T follicular helper cell (primary cell): ENCODE measurements around the gene CYB5RL.
"Not testable (repeated sequence)": the region's sequence is repeated elsewhere in the genome, so short reads cannot be mapped to it uniquely, and the experiment has no call there.

Experiments used
- DNase-seq: peaks from one replicate; pipeline ENCODE4 v3.0.0-alpha.2; 2020; ENCODE audit warnings: low read depth

CYB5RL gene

DNA sequence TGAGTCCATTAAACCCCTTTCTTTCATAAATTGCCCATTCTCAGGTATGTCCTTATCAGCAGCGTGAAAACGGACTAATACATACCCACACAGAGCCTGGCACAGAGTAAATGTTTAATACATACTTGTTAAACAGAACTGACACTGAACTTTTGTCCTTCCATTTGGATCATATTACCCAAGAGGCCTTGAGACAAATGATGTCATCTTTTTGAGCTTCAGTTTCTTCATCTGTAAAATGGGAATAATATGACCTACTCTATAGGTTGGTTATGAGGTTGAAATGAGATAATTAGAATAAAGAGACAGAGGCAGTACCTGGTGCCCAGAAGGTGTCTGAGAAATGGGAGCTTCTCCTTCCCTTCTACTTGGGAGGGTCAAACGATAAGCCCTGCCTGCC is 13.8 kb downstream of the CYB5RL start:
- DNase-seq, result no peak

DNA sequence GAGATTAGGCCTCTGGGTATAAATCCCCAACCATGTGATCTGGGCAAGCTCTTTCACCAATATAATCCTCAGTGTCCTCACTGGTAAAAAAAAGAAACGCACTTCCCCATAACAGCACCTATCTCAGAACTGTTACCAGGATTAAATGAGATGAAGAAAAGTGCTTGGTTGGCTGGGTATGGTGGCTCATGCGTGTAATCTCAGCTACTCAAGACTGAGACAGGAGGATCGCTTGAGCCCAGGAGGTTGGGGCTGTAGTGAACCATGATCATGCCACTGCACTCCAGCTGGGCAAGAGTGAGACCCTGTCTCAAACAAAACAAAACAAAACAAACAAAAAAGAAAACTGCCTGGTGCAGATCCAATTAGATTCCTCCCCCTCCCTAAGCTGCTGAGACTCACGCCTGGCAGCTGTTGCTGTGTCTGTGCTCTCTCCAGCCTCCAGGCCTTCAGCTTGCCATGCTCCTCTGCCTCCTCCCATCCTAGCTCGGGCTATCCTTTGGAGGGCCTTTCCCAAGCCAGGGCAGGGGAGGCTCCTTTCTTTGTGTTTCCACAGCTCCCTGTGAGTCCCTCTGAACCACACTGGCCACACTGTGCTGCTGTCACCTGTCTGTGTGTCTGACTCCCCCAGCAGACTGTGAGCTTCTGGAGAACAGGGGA is 19.0 kb downstream of the CYB5RL start:
- DNase-seq, result no peak

DNA sequence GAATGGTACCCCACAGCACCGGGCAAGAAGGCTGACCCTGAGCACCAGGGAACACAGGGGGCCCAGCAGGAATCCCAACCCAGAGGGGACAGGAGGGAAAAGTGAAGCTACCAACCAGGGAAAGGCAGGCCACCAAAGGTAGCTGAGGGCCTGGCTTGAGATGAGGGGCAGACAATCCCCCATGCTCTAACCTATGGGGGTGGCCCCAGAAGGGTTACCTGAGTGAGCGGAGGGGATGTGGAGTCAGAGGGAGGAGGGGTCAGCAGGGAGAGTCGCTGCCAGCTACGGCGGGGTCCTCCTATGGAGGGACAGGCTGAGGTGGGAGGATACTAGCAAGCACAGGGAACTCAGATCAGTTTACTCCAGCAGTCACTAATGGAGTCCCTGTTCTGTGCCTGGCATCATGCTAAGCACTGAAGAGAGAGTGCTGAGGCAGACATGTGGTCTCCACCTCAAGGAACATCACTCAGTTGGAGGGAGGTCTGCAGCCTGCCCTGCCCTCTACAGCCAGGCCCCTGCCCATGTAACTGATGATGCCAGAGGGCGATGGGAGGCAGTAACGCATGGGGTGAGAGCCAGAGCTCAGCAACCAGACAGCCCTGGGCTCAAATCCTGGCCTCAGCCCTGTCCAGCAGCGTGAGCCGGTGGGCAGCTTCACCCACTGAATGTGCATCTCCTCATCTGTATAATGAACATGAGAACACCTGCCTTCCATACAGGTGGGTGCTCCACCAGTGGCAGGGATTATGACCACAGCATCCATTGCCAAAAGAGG is 21.3 kb downstream of the CYB5RL start:
- no peak for DNase-seq

DNA sequence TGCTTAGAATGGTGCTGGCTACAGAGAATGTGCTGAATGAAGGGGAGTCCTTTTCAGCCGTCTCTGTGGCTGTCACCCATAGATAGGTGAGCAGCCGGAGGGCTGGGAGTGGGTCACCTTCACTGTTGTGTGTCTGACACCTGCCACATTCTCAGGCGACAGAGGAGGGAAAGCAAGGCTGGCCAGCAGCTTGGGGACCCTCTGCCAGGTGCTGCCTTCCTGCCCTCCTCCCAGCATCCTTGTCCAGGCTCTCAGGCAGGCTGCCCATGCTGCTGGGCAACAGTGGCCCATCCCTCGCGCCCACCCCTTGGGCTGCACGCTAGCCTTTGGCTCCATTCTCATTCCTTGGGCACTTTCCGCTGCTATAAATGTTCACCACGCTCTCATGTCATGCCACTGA is 22.1 kb downstream of the CYB5RL start:
- no peak for DNase-seq

DNA sequence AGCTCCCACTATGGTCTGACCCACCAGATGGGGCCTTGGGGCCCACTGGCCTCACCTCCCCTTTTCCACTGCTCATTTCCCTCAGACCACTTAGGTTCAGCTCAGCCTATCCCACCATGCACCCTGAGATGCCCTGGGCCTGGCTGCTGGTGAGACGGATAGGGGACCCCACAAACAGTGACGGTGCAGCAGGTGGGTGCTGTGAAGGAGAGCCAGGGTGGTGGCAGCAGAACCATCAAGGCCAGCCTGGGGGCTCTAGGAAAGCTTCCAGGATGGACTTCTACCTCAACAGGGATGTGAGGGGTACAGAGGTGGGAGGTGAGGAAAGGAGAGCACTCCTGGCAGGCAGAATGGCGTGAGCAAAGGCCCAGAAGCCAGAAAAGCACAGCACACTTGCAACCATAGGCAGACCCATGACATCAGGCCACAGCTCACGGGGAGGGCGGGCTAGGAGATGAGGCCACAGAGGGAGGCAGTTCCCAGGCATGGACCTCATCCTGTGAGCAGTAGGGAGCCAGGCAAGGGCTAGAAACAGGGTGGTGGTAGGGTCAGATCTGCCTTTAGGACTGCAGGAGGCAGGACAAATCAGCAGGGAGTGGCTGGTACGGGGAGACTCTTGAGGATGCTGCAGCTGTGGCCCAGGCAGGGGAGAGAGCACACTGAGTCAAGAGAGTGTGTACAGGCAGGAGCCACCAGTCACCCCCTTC is 23.1 kb downstream of the CYB5RL start:
- DNase-seq, result no peak

DNA sequence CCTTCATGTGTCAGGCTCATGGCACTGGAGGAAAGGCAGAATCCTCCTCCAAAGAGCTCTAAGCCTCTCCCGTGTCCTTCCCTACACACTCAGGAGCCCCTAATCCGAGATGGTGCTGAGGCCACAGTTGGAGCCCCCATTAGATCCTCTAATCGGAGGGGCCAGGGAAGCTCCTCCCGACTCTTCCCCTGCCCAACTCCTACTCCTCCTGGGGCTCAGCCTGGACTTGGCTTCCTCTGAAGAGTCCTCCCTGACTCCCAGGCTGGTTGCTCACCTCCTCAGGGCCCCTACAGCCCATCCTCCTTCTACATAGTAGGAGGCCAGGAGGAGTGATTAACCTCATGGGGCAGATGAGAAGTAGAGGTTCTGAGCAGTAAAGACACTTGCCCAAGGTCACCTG is 25.7 kb downstream of the CYB5RL start:
- no peak for DNase-seq

DNA sequence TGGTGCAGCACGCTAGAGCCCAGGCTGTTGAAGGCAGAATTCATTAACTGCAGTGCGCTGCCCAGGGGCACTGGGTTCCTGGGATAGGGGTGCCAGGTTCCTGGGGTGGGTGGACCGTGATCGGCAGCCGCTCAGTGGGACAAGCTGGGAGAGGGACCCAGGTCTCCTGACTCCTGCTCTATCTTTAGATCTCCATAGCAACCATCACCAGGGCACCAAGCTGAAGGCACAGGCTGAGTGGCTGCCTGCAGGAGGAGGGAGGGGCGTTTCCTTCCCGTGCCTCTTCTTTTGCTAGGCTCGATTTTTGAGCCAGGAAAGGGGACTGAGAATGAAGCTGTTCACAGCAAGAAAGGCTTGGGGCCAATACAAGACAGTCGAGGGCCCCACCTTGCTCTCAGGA is 26.1 kb downstream of the CYB5RL start:
- no peak for DNase-seq

DNA sequence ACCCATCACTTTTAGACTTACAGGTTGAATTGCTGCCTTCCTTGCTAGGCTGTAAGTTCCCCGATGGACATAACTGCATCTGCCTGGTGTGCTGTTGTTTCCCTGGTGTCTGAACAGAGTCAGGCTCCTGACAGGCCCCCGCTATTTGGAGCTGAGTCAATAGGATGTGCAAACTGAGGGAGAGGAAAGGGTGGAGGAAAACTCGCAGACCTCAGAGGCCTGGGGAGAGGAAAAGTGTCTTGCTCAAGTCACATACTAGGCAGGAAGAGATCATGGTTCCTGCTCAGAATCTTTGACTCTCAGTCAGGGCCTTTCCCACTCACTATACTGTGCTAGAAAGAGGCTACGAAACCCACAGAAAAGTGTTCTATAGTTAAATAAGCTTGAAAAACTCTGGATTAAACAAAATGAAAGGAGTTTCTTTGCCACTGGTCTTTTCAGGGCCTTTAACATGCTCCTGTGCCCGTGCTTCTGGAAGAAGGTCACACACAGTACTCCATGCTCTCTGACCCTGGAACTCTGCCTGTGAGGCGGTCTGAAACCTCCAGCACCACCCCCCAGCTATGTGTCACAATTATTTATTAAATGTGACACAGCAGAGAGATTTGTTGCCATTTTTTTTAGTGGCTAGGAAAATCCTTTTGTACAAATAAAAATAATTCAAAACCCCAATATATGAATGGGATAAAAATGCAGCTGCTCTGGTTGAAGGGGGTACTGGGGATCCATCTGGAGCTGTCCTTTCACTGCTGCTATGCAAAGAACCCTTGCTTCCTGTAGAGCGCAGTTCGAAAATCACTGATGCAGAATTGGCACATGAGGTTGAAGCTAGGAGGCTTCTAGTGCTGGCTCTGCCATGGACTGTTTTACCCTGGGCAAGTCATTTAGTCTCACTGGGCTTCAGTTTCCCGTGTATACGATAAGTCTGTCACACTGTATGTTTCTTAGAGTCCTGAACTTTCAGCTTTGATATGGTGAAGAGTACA is 26.9 kb downstream of the CYB5RL start:
- no peak for DNase-seq

DNA sequence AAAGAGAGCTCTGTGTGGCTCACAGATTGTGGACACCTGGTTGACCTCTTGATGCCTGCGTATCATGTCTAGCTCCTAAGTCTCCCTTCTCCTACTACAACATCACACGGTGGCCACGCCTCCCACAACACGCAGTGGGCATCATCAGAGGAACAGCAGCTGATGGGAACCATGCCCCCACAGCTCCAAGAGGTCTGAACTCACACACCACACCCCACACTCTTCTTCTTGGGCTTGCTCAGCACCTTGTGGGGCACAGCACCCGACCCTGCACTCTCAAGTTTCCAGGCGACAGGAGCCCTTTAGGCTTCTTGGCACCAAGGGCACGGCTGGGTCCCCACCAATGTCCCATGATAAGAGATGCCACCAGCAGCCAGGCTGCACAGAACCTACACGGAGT is 28.2 kb downstream of the CYB5RL start:
- no peak for DNase-seq

DNA sequence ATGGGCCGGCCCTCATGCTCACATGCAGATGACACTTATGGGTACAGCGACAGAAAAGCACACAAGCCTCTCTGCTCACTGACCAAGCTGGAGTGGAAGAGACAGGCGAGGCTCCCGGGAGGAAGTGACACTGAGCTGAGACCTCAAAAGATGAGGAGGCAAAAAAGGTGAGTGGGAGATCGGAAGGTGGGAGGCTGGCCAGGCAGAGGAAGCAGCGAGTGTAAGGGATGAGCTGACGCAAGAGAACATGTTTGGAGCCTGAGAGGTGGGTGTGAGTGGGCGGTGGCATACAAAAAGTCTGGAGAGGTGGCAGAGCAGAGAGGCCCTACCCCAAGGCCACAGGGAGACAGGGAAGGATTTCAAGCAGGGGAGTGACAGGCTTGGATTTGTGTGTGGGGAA is 28.8 kb downstream of the CYB5RL start:
- no peak for DNase-seq

DNA sequence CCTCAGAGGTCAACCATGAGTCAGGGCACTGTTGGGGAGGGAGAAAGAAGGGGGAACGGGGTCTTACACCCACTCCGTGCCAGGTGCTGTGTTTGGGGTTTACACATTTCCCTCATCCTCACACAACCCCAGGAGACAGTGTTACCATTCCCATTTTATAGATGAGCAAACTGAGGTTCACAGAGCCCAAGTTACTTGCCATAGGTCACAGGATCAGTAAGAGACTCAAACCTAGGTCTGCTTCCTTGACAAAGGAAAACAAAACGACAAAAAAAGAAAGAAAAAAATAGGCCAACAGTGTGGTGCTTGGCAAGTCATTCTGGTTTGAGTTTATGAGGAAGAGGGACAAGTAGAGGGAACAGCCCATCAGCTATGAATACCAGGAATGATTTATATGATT is 30.8 kb downstream of the CYB5RL start:
- no peak for DNase-seq

DNA sequence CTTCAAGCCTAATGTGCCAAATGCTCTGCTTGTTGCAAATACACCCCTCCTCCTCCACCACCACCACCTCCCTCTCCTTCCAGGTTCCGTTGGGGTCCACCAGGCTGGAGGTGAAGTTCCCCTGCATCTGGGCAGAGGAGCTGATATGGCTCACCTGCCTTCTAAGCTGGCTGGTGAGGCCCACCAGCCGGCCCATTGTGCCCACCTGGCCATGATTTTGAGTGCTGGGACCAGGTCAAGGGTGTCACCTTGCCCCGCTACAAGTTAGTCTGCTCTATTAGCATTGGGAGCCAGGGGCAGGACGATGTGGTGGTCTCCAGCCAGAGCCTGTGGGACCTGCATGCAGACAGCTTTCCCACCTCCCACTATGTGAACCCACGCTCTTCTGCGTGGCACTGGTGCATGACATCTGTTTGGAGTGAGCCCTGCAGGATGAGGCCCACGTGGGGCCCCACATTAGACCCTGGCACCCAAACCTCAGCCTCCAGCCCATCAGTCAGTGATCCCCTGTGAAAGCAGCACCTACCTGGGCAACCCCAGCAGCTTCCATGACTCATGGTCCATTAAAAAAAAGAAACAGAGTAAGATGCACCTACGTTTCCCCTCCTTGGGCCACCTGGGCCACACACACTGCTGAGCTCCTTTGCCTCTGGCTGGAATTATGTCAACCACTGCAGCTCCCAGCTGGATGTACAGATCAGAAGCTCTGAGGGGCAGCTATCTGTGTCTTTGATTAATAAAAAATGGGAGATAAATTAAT is 31.4 kb downstream of the CYB5RL start:
- DNase-seq, result no peak

DNA sequence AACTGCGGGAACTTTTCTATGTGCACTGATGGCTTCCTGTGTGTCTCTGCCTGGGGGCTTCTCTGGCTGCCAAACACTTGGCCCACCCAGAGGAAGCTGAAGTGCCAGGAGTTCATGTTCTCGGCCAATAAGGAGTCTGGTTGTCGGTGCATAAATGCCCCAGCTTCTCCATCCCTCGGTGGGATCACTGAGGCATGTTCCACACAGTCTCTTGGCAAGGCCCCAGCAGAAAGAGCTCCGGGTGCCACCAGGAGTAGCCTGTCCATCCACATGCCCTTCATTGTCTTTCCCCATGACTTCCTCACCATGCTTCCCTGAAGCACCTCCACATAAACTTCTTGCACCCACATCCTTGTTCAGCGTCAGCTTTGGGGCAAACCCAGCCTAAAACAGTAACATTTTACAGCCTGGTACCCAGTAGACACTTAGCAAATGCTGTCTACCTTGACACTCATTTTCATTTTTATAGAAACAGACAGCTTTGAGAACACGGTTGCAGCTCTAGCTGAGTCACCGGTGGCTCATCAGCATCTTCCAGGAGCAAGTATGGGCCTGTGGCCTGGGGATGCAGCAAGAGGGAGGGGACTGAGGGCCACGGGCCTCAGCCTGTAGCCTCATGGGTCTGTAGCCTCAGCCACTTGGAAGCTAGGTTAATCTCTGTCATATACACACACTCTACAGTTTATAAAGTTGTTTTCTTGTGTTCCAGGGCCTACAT is 32.2 kb downstream of the CYB5RL start:
- DNase-seq, result no peak

DNA sequence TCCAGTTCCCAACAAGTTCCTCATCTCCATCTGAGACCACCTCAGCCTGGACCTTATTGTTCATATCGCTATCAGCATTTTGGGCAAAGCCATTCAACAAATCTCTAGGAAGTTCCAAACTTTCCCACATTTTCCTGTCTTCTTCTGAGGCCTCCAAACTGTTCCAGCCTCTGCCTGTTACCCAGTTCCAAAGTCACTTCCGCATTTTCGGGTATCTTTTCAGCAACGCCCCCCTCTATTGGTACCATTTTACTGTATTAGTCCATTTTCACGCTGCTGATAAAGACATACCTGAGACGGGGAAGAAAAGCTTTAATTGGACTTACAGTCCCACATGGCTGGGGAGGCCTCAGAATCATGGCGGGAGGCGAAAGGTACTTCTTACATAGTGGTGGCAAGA is 33.5 kb downstream of the CYB5RL start:
- DNase-seq, result not testable (repeated sequence)

DNA sequence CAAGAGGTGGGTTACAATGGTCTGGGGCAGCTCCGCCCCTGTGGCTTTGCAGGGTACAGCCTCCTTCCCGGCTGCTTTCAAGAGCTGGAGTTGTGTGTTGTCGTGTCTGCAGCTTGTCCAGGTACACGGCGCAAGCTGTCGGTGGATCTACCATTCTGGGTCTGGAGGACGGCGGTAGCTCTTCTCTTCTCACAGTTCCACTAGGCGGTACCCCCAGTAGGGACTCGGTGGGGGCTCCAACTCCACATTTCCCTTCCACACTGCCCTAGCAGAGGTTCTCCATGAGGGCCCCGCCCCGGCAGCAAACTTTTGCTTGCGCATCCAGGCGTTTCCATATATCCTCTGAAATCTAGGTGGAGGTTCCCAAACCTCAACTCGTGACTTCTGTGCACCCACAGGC is 34.7 kb downstream of the CYB5RL start:
- no peak for DNase-seq

DNA sequence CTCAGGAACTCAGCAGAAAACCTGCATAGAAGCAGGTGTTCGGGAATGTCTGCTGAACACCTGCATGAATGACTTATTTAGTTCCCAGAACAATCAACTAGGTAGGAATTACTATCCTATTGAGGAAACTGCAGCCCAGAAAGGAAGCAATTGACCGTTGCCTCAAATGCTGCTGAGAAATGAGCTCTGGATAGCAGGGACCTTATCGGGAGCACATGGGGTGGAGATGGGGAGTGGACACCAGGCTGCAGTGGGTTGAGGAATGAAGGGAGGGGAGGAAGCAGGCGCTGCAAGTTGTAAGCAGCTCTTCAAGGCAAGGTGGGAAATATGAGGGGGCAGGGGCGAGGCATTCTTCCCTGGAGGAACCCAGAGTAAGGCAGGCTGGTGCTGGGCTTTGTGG is 36.3 kb downstream of the CYB5RL start:
- no peak for DNase-seq

DNA sequence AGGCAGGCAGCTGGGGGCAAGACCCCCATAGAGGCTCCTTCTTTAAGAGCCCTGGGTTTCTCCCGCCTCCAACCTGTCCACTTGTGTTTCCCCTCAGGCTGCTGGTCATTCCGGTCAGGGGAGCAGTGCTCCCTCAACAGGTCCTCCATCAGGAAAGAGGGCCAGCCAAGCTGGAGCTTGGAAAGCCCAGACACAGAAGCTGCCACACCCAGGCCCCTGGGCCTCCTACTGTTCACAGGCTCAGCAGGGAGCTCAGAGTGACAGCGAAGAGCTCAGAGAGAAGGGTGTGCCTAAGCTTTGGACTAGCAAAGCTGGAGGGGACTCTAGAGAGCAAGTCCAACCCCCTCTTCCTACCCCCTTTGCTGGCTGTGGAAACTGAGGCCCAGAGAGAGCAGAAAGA is 36.8 kb downstream of the CYB5RL start:
- DNase-seq, result no peak

DNA sequence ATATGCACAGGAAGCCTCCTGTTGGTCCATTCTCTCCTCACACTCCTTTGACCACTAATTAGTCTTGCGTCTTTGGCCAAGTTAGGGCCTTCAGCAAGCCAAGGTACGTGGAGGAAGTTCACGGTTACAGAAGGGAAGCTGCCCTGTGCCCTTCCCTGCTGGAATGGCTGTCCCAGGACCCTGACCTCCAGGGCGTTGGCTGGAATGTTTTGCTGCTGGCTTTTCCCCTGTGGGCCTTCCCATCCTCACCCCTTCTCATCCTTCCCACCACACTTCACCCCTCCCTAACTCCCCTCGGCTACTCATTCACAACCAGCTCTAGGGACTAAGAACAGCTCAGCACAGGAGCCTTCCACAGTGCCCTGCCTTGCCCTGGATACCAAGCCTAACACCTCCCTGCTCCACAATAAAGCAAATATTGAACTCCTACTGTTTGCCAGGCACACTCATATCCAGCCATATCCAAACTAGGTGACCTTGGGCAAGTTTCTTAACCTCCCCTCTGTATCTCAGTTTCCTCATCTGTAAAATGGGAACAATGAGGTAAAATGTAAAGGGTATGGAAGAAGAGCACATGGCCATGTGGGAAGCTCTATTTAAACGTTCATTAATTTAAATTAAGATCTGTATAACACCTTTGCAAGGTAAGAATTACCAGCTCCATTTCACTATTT is 38.2 kb downstream of the CYB5RL start:
- DNase-seq, result no peak

DNA sequence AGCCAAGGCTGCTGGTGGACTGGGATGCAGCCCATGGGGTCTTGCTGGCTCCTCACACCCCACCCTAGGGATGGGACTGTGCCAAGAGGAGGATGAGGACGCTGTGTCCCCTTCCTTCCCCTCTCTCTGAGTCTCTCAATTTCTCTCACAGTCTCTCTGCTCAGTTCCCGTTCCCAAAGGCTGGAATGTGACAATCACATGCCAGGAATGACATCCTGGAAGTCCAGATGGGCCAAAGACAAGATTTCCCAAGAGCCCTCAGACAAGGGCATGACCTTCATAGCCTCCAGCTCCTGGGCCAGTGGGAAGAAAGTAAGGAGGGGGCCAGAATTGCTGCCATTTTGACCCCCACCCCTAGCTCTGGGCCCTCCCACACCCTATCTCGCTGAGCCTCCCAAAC is 39.5 kb downstream of the CYB5RL start:
- DNase-seq, result no peak

DNA sequence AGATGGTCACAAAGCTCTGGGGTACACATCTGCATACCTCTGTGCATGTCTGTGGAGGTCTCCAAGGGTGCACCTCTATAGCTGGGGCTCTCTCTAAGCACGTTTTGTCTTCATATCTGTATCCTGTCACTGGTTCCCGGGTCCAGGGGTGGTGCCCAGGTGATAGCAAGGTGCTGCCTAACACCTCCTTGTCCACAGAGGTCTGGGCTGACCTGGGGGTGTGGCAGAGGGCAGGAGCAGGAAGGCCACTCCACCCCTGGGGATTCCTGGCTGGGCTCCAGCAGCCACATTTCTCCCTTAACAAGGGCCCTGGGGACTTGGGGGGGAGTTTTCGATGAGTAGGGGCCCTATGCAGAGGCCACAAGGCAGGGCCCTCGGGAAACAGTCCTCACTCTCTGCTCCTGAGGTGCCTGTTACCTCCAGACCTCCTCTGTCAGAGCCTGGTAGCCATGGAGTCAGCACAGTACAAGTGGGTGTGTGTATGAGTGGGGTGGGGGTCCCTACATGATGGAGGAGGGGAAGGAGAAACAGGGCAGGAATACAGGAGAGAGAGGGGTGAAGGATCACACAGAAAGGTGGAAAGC is 40.0 kb downstream of the CYB5RL start:
- no peak for DNase-seq
